Ascending aorta (tissue), 2 donors: Measurements from ENCODE around the gene VENTX. TPM values are rescaled to one million over a fixed set of nuclear protein-coding genes. Genes with fewer than 3 reads are reported as not detected.

Experiments used
- DNase-seq, 2 donors: peaks; one replicate each; pipeline ENCODE4 v3.0.0-alpha.2; 2019; ENCODE audit warnings: low spot score in 2 of 2
- H3K27ac ChIP-seq, 2 donors: fragments of 200-600 bp; sonication (generic); one replicate each; pipeline ENCODE4 v1.5.1; 2016 to 2017; ENCODE audit warnings: mild to moderate bottlenecking in 1 of 2
- H3K27me3 ChIP-seq: fragments of 200-600 bp; sonication (generic); one replicate; pipeline ENCODE4 v1.5.1; 2017
- H3K36me3 ChIP-seq, 2 donors: fragments of 200-600 bp; sonication (generic); one replicate each; pipeline ENCODE4 v1.5.1; 2016
- H3K4me1 ChIP-seq, 2 donors: fragments of 200-600 bp; sonication (generic); one replicate each; pipeline ENCODE4 v1.5.1; 2016 to 2017; ENCODE audit warnings: mild to moderate bottlenecking in 1 of 2
- H3K4me3 ChIP-seq, 2 donors: fragments of 200-600 bp; sonication (generic); one replicate each; pipeline ENCODE4 v1.5.1; 2016 to 2017; ENCODE audit warnings: mild to moderate bottlenecking in 1 of 2
- H3K9me3 ChIP-seq, 2 donors: fragments of 200-600 bp; sonication (generic); one replicate each; pipeline ENCODE4 v1.5.1; 2016
- CTCF ChIP-seq, 3 experiments: fragments of 200-600 bp in 2 of 3; fragments of 450-650 bp in 1 of 3; sonication (generic) in 2 of 3; IDR thresholded peaks; one replicate each; pipeline ENCODE4 v1.5.1; 2016 to 2019; ENCODE audit warnings: antibody characterized with exemption in 3 of 3, mild to moderate bottlenecking in 1 of 3, moderate library complexity in 1 of 3
- intact Hi-C: fragments of 100-400 bp; cut with DNase I; formaldehyde crosslinking; loops from one replicate; pipeline ENCODE4 v1.15.1; 2023
- total RNA-seq: library from RNA; depleted of rRNA; stranded (reverse); fragments of >200 nt; gene quantifications from one replicate; pipeline ENCODE4 v1.1.0, GENCODE V29; 2016

VENTX gene
- total RNA-seq, 1 donor from 2014 or later: 1.5 TPM

- Histone ChIP-seq H3K9me3 (no peaks in the 10 kb centered on the region), H3K36me3 (no peaks in the 10 kb centered on the region), H3K27me3 (no peaks in the 10 kb centered on the region), H3K27ac (no peak overlapping the region), H3K4me1 (no peaks in the 10 kb centered on the region), H3K4me3 (no peak overlapping the region)
- intact Hi-C loops: no loop called here
- DNase-seq: no peak
- no peak for TF ChIP-seq CTCF (IDR thresholded peaks at IDR 0.05)
Observed at GRCh38 chr10:133203652-133204195, 33.9 kb upstream of the VENTX start.

DNA sequence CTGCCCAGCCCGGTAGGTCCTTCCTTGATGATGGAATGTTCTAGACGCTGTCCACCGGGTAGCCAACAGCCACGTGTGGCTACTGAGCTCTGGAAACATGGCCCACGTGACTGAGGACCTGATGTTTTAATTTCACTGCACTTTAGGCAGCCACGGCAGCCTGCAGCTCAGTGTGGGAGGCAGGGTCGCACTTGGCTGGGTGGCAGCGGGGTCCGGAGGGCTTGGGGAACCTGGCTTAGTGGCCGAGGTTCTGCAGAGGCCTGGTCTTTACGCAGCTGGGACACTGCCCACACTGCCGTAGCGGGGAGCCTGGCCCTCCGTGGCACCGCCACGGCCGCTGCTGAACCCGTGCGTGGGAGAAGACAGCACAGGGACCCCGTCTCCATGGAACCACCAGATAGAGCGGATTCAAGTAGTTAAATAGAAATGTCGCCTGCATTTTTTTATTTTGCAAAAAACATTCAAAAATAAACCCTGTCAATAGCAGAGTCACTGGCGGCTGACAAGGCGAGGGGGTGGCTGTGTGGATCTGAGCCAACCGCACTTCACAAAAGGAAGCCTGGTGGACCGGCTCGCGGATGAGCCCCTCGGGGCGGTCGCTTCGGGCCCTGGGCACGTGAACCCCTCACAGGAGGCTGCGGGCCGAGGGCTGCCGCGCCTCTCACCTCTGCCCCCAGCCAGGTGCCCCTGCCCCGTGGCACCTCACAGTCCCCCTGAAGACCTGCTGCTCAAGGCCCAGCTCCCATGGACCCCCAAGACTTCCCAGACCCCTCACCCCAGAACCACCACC lies 33.2 kb upstream of the VENTX start:
- Histone ChIP-seq H3K4me1 (no peaks in the 10 kb centered on the region), H3K4me3 (no peak overlapping the region), H3K27me3 (no peaks in the 10 kb centered on the region), H3K27ac (no peak overlapping the region), H3K9me3 (no peaks in the 10 kb centered on the region), H3K36me3 (no peaks in the 10 kb centered on the region)
- TF ChIP-seq CTCF (IDR thresholded peaks at IDR 0.05): no peak
- intact Hi-C loops: no loop called here
- DNase-seq: no peak

GRCh38 chr10:133205146-133205545 lies 32.5 kb upstream of the VENTX start:
- Histone ChIP-seq H3K4me1 (no peaks in the 10 kb centered on the region), H3K27ac (no peak overlapping the region), H3K36me3 (no peaks in the 10 kb centered on the region), H3K27me3 (no peaks in the 10 kb centered on the region), H3K4me3 (no peak overlapping the region), H3K9me3 (no peaks in the 10 kb centered on the region)
- DNase-seq: no peak
- no peak for TF ChIP-seq CTCF (IDR thresholded peaks at IDR 0.05)
- intact Hi-C loops: no loop called here

DNA sequence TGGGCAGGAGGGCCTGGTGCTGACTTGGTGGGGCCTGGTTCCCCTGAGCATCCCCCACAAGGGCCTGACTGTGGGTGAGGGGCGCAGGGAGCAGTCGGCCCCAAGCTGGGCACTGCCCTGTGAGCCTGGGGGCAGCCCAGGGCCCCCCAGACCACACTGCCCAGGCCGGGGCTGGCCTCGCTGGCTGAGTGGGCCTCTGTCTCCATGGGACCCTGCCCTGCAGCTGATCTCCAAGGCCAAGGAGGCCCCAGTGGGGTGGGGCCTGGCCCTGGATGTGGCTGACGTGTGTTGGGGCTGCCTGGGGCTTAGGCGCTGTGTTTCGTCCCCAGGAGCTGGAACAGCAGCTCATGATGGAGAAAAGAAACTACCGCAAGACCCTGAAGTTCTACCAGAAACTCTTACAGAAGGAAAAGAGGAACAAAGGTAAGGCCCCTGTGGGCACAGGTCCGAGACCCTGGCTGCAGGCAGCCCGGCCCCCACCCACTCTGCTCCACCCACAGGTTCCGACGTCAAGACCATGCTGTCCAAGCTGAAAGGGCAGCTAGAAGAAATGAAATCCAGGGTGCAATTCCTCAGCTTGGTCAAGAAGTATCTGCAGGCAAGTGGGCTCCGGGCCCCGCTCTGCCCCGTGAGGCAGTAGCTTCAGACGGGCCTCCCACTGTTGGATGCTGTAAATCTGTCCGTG lies 31.2 kb upstream of the VENTX start:
- DNase-seq: no peak
- Histone ChIP-seq H3K9me3 (no peaks in the 10 kb centered on the region), H3K27ac (no peak overlapping the region), H3K36me3 (no peaks in the 10 kb centered on the region), H3K4me3 (no peak overlapping the region), H3K27me3 (no peaks in the 10 kb centered on the region), H3K4me1 (no peaks in the 10 kb centered on the region)
- intact Hi-C loops: no loop called here
- TF ChIP-seq CTCF (IDR thresholded peaks at IDR 0.05): no peak

- no peak for DNase-seq
- H3K36me3 ChIP-seq: no peaks in the 10 kb centered on the region
- intact Hi-C loops: no loop called here
- H3K27ac ChIP-seq: no peak overlapping the region
- H3K4me1 ChIP-seq: no peaks in the 10 kb centered on the region
- no peak overlapping the region for H3K4me3 ChIP-seq
- H3K9me3 ChIP-seq: no peaks in the 10 kb centered on the region
- H3K27me3 ChIP-seq: no peaks in the 10 kb centered on the region
- no peak for TF ChIP-seq CTCF (IDR thresholded peaks at IDR 0.05)
Observed at GRCh38 chr10:133207041-133207600, 30.5 kb upstream of the VENTX start.
